Fibroblast of skin of right biceps (primary cell): ENCODE measurements around the gene PCK1.
"Not testable (repeated sequence)": the region's sequence is repeated elsewhere in the genome, so short reads cannot be mapped to it uniquely, and the experiment has no call there.

Source experiments
- DNase-seq: peaks from one replicate; pipeline ENCODE4 v3.0.0-alpha.2; 2013

PCK1 gene

GRCh38 chr20:57560554-57561355 is at the start of gene PCK1:
Gene PCK1, plus strand, starts transcription at chr20:57561110. Its CDS starts 302 bp downstream, at chr20:57561412.
- DNase-seq: no peak

- DNase-seq: not testable (repeated sequence)
These were observed 49.2 kb upstream of the PCK1 start for GRCh38 chr20:57511709-57512108.

- DNase-seq: no peak
These were observed 48.5 kb upstream of the PCK1 start for GRCh38 chr20:57512432-57512831.

GRCh38 chr20:57513199-57513598 is 47.7 kb upstream of the PCK1 start:
- no peak for DNase-seq

GRCh38 chr20:57514273-57514751 is 46.6 kb upstream of the PCK1 start:
- DNase-seq: peak; percentile 42

- no peak for DNase-seq
These were observed 43.0 kb upstream of the PCK1 start for GRCh38 chr20:57517904-57518303.

GRCh38 chr20:57522380-57523140 is 38.4 kb upstream of the PCK1 start:
- DNase-seq: no peak

GRCh38 chr20:57523782-57524181 is 37.1 kb upstream of the PCK1 start:
- DNase-seq: no peak

- no peak for DNase-seq
These were observed 36.3 kb upstream of the PCK1 start, which contains the start of gene CTCFL for GRCh38 chr20:57524511-57525176. Gene CTCFL, minus strand, starts transcription at chr20:57525140. Its CDS starts 935 bp downstream, at chr20:57524205.

GRCh38 chr20:57525328-57526086 is 35.4 kb upstream of the PCK1 start:
- no peak for DNase-seq

- DNase-seq: no peak
These were observed 34.6 kb upstream of the PCK1 start for GRCh38 chr20:57526087-57526884.

GRCh38 chr20:57526885-57527460 is 33.9 kb upstream of the PCK1 start:
- no peak for DNase-seq

GRCh38 chr20:57527728-57528127 is 33.2 kb upstream of the PCK1 start:
- DNase-seq: no peak

GRCh38 chr20:57528148-57528547 is 32.8 kb upstream of the PCK1 start:
- no peak for DNase-seq

GRCh38 chr20:57529160-57529585 is 31.7 kb upstream of the PCK1 start:
- DNase-seq: no peak

- no peak for DNase-seq
These were observed 31.1 kb upstream of the PCK1 start for GRCh38 chr20:57529810-57530209.

- DNase-seq: no peak
These were observed 30.5 kb upstream of the PCK1 start for GRCh38 chr20:57530327-57530981.

GRCh38 chr20:57532104-57532503 is 28.8 kb upstream of the PCK1 start:
- no peak for DNase-seq

- no peak for DNase-seq
These were observed 25.6 kb upstream of the PCK1 start for GRCh38 chr20:57535297-57535696.

GRCh38 chr20:57536120-57536708 is 24.7 kb upstream of the PCK1 start:
- DNase-seq: no peak
